WTC11 (cell line): ENCODE results near the gene SHQ1. TPM values are rescaled to one million over a fixed set of nuclear protein-coding genes. Genes with fewer than 3 reads are reported as not detected.

Experiments used
- ATAC-seq: fragments of 200-7000 bp; cut with Tn5 transposase; 2 replicates; pipeline ENCODE4 v1.10.0; 2021; ENCODE audit warnings: mild to moderate bottlenecking, moderate library complexity
- CTCF ChIA-PET: fragments of 300-600 bp; sonication (Branson Sonifier 250); formaldehyde crosslinking; loops from one replicate; lab custom pipeline; 2021; ENCODE audit warnings: antibody characterized with exemption; lab: Charles Lee
- POLR2A ChIA-PET: fragments of 350-600 bp; sonication (Branson Sonifier 250); formaldehyde crosslinking; loops from one replicate; lab custom pipeline; 2021; ENCODE audit warnings: antibody characterized with exemption; lab: Charles Lee
- DNase-seq: peaks from one replicate; pipeline ENCODE4 v3.0.0; 2021; ENCODE audit warnings: low spot score
- H3K27ac Mint-ChIP-seq: 2 replicates; pipeline ENCODE4 v1.8.0; 2021; ENCODE audit warnings: mixed read lengths
- H3K27me3 Mint-ChIP-seq: 2 replicates; pipeline ENCODE4 v1.8.0; 2021; ENCODE audit warnings: low read depth, mild to moderate bottlenecking, moderate library complexity, mixed read lengths
- H3K36me3 Mint-ChIP-seq: 2 replicates; pipeline ENCODE4 v1.8.0; 2021; ENCODE audit warnings: mixed read lengths
- H3K4me1 Mint-ChIP-seq: 2 replicates; pipeline ENCODE4 v1.8.0; 2022; ENCODE audit warnings: mixed read lengths
- H3K4me3 Mint-ChIP-seq: 2 replicates; pipeline ENCODE4 v1.8.0; 2021; ENCODE audit warnings: mild to moderate bottlenecking, moderate library complexity, mixed read lengths
- H3K9me3 Mint-ChIP-seq: 2 replicates; pipeline ENCODE4 v1.8.0; 2021; ENCODE audit warnings: mixed read lengths
- CBFB ChIP-seq: sonication (generic); formaldehyde crosslinking; IDR thresholded peaks from 2 replicates; pipeline ENCODE4 v1.8.1; 2022; ENCODE audit warnings: mild to moderate bottlenecking, low read depth, missing genetic modification reagents
- ELF4 ChIP-seq: sonication (generic); formaldehyde crosslinking; IDR thresholded peaks from 2 replicates; pipeline ENCODE4 v1.8.1; 2022; ENCODE audit warnings: low read depth, mild to moderate bottlenecking, moderate library complexity, missing genetic modification reagents
- GABPB1 ChIP-seq: sonication (generic); formaldehyde crosslinking; IDR thresholded peaks from 2 replicates; pipeline ENCODE4 v1.8.1; 2023; ENCODE audit warnings: mild to moderate bottlenecking, missing genetic modification reagents
- GTF2I ChIP-seq: fragments of 250-450 bp; sonication (Bioruptor Pico); conservative IDR thresholded peaks from 2 replicates; pipeline ENCODE4 v1.4.0; 2021; ENCODE audit warnings: mild to moderate bottlenecking
- HMGA2 ChIP-seq: fragments of 250-450 bp; sonication (Bioruptor Pico); IDR thresholded peaks from 2 replicates; pipeline ENCODE4 v1.4.0; 2021; ENCODE audit warnings: mild to moderate bottlenecking, moderate library complexity
- KAT7 ChIP-seq: sonication (generic); formaldehyde crosslinking; IDR thresholded peaks from 2 replicates; pipeline ENCODE4 v1.8.1; 2023; ENCODE audit warnings: missing genetic modification reagents, mild to moderate bottlenecking, borderline replicate concordance
- NFATC4 ChIP-seq: fragments of 250-450 bp; sonication (Bioruptor Pico); IDR thresholded peaks from 2 replicates; pipeline ENCODE4 v1.9.0; 2021; ENCODE audit warnings: mild to moderate bottlenecking
- OVOL2 ChIP-seq: fragments of 250-450 bp; sonication (Bioruptor Pico); IDR thresholded peaks from 2 replicates; pipeline ENCODE4 v1.9.0; 2021; ENCODE audit warnings: mild to moderate bottlenecking, borderline replicate concordance
- SMAD3 ChIP-seq: sonication (generic); formaldehyde crosslinking; IDR thresholded peaks from 2 replicates; pipeline ENCODE4 v1.8.0; 2022; ENCODE audit warnings: missing genetic modification reagents, mild to moderate bottlenecking, borderline replicate concordance
- SMAD4 ChIP-seq: sonication (generic); formaldehyde crosslinking; IDR thresholded peaks from 2 replicates; pipeline ENCODE4 v1.8.0; 2022; ENCODE audit warnings: mild to moderate bottlenecking, missing genetic modification reagents
- ZBTB21 ChIP-seq: sonication (generic); formaldehyde crosslinking; IDR thresholded peaks from 2 replicates; pipeline ENCODE4 v1.8.1; 2023; ENCODE audit warnings: mild to moderate bottlenecking, missing genetic modification reagents, borderline replicate concordance
- ZNF416 ChIP-seq: fragments of 250-450 bp; sonication (Bioruptor Pico); IDR thresholded peaks from 2 replicates; pipeline ENCODE4 v1.9.0; 2021; ENCODE audit warnings: mild to moderate bottlenecking, inconsistent platforms
- total RNA-seq: library from RNA; stranded (reverse); gene quantifications from 3 replicates; pipeline ENCODE4 v1.2.3, GENCODE V29; 2021
- TF ChIP-seq, protein P1 (sequence below): fragments of 200-600 bp; IDR thresholded peaks from 2 replicates; pipeline ENCODE4 v1.8.0; 2022; ENCODE audit warnings: antibody characterized with exemption
- TF ChIP-seq, protein P2 (sequence below): sonication (generic); formaldehyde crosslinking; IDR thresholded peaks from 2 replicates; pipeline ENCODE4 v1.8.1; 2022; ENCODE audit warnings: low read depth, missing genetic modification reagents, borderline replicate concordance
- TF ChIP-seq, protein P3 (sequence below): sonication (generic); formaldehyde crosslinking; IDR thresholded peaks from 2 replicates; pipeline ENCODE4 v1.8.0; 2022; ENCODE audit warnings: mild to moderate bottlenecking, missing genetic modification reagents
- TF ChIP-seq, protein P4 (sequence below): sonication (generic); formaldehyde crosslinking; IDR thresholded peaks from 2 replicates; pipeline ENCODE4 v1.8.0; 2022; ENCODE audit warnings: mild to moderate bottlenecking, missing genetic modification reagents
- TF ChIP-seq, protein P5 (sequence below): sonication (generic); formaldehyde crosslinking; IDR thresholded peaks from 2 replicates; pipeline ENCODE4 v1.8.1; 2023; ENCODE audit warnings: mild to moderate bottlenecking, missing genetic modification reagents
- TF ChIP-seq, protein P6 (sequence below): sonication (generic); formaldehyde crosslinking; conservative IDR thresholded peaks from 2 replicates; pipeline ENCODE4 v1.8.1; 2022; ENCODE audit warnings: mild to moderate bottlenecking, missing genetic modification reagents
- TF ChIP-seq, protein P7 (sequence below): sonication (generic); formaldehyde crosslinking; IDR thresholded peaks from 2 replicates; pipeline ENCODE4 v1.8.1; 2022; ENCODE audit warnings: missing genetic modification reagents, borderline replicate concordance
- TF ChIP-seq, protein P8 (sequence below): sonication (generic); formaldehyde crosslinking; IDR thresholded peaks from 2 replicates; pipeline ENCODE4 v1.8.1; 2023; ENCODE audit warnings: mild to moderate bottlenecking, missing genetic modification reagents, moderate library complexity

The SHQ1 gene
- total RNA-seq, 1 experiment from 2014 or later, result 29.1 TPM

DNA sequence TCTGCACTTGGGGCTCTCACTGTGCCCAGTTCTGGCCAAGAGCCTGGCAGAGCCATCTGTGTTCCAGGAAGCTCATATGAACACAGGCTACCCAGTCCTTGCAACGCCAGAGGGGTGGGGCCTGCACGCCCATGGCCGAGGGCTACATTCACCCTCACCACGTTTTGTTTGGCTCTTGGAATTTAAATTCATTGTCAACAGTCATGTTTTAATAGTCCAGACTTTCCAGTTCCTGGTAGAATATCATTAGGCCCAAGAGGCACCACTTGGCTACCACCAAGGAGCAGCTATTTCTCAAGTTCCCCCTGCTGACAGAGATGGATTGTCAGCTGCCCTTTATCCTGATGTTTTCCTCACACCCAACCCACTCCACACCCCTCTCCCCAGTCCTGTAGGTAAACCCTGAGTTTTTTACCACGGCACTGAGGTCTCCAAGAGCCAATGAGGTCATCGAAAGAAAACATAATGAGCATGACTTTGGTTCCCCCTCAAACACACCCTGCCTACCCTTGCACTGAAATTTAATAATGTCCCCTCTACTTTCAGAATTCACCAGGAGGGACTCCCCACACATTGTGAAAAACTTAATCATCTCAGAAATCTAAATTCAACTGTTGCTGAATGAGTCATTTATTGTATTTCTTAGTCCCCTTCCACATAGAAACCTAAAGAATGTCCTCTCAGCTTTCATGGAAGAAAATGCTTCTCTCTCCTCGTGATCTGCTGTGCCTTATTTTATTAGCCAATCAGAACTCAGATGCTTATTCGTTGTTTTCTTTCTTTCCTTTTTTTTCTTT, 125.1 kb downstream of the SHQ1 start:
- DNase-seq, result no peak
- CTCF ChIA-PET, result interaction anchor here (0.8 kb wide), 2 partner anchors 67 to 77 kb away, joined by 3 read pairs; no protein-coding TSS in a partner anchor
- Mint-ChIP-seq H3K27ac (no peak overlapping the region), H3K27me3 (no peaks in the 10 kb centered on the region), H3K9me3 (no peaks in the 10 kb centered on the region), H3K4me1 (peaks cover 34% of the 10 kb centered on the region), H3K36me3 (no peaks in the 10 kb centered on the region), H3K4me3 (no peak overlapping the region)
- TF ChIP-seq, protein P1, sequence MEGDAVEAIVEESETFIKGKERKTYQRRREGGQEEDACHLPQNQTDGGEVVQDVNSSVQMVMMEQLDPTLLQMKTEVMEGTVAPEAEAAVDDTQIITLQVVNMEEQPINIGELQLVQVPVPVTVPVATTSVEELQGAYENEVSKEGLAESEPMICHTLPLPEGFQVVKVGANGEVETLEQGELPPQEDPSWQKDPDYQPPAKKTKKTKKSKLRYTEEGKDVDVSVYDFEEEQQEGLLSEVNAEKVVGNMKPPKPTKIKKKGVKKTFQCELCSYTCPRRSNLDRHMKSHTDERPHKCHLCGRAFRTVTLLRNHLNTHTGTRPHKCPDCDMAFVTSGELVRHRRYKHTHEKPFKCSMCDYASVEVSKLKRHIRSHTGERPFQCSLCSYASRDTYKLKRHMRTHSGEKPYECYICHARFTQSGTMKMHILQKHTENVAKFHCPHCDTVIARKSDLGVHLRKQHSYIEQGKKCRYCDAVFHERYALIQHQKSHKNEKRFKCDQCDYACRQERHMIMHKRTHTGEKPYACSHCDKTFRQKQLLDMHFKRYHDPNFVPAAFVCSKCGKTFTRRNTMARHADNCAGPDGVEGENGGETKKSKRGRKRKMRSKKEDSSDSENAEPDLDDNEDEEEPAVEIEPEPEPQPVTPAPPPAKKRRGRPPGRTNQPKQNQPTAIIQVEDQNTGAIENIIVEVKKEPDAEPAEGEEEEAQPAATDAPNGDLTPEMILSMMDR, result no peak
- TF ChIP-seq ZBTB21 (CRISPR knock-in tag), result no peak
- TF ChIP-seq SMAD4, result no peak
- TF ChIP-seq ELF4 (CRISPR knock-in tag), result no peak
- TF ChIP-seq HMGA2 (CRISPR knock-in tag), result no peak
- TF ChIP-seq OVOL2 (CRISPR knock-in tag), result no peak
- TF ChIP-seq, protein P2, sequence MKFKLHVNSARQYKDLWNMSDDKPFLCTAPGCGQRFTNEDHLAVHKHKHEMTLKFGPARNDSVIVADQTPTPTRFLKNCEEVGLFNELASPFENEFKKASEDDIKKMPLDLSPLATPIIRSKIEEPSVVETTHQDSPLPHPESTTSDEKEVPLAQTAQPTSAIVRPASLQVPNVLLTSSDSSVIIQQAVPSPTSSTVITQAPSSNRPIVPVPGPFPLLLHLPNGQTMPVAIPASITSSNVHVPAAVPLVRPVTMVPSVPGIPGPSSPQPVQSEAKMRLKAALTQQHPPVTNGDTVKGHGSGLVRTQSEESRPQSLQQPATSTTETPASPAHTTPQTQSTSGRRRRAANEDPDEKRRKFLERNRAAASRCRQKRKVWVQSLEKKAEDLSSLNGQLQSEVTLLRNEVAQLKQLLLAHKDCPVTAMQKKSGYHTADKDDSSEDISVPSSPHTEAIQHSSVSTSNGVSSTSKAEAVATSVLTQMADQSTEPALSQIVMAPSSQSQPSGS (CRISPR knock-in tag), result no peak
- no peak for TF ChIP-seq KAT7
- TF ChIP-seq, protein P3, sequence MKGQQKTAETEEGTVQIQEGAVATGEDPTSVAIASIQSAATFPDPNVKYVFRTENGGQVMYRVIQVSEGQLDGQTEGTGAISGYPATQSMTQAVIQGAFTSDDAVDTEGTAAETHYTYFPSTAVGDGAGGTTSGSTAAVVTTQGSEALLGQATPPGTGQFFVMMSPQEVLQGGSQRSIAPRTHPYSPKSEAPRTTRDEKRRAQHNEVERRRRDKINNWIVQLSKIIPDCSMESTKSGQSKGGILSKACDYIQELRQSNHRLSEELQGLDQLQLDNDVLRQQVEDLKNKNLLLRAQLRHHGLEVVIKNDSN, result no peak
- no peak for TF ChIP-seq ZNF416 (CRISPR knock-in tag)
- TF ChIP-seq CBFB (CRISPR knock-in tag), result no peak
- no peak for ATAC-seq
- POLR2A ChIA-PET, result no interaction called here

DNA sequence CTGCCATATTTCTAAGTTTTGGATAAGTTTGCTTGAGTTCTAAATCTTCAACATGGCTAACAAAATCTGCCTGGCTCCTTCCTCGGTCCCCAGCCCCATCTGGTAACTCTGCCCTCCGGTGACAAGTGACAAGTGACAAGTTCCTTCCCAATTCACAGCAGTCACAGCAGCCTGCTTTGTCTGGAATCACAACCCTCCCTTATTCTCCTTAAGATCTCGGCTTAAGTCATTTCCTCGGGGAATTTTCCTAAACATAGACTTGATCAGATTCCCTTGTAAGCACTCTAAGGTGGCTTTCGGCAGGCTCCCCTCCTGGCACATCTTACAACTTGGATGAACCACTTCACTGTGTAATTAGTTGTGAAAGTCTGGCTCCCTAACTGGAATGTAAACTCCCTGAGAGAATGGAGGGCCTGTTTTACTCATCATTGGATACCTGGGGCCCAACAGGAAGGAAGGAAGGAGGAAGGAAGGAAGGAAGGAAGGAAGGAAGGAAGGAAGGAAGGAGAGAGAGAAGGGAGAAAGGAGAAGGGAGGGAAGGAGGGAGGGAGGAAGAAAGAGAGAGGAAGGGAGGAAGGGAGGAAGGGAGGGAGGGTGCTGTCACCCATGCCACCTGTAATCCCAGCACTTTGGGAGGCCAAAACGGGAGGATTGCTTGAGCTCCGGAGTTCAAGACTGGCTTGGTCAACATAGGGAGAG, 126.4 kb downstream of the SHQ1 start:
- ChIA-PET POLR2A (no interaction called here), CTCF (no interaction called here)
- H3K9me3 Mint-ChIP-seq, result peaks cover 9% of the 10 kb centered on the region
- H3K27ac Mint-ChIP-seq, result 0 out of 2 replicates have a peak overlapping the region, but pooled peaks have one; percentile 37
- DNase-seq, result no peak
- H3K4me1 Mint-ChIP-seq, result peaks cover 27% of the 10 kb centered on the region
- no peaks in the 10 kb centered on the region for H3K27me3 Mint-ChIP-seq
- ATAC-seq, result no peak
- no peak overlapping the region for H3K4me3 Mint-ChIP-seq
- H3K36me3 Mint-ChIP-seq, result peaks cover 6% of the 10 kb centered on the region
- TF ChIP-seq, protein P4, sequence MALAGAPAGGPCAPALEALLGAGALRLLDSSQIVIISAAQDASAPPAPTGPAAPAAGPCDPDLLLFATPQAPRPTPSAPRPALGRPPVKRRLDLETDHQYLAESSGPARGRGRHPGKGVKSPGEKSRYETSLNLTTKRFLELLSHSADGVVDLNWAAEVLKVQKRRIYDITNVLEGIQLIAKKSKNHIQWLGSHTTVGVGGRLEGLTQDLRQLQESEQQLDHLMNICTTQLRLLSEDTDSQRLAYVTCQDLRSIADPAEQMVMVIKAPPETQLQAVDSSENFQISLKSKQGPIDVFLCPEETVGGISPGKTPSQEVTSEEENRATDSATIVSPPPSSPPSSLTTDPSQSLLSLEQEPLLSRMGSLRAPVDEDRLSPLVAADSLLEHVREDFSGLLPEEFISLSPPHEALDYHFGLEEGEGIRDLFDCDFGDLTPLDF (CRISPR knock-in tag), result no peak
- TF ChIP-seq, protein P5, sequence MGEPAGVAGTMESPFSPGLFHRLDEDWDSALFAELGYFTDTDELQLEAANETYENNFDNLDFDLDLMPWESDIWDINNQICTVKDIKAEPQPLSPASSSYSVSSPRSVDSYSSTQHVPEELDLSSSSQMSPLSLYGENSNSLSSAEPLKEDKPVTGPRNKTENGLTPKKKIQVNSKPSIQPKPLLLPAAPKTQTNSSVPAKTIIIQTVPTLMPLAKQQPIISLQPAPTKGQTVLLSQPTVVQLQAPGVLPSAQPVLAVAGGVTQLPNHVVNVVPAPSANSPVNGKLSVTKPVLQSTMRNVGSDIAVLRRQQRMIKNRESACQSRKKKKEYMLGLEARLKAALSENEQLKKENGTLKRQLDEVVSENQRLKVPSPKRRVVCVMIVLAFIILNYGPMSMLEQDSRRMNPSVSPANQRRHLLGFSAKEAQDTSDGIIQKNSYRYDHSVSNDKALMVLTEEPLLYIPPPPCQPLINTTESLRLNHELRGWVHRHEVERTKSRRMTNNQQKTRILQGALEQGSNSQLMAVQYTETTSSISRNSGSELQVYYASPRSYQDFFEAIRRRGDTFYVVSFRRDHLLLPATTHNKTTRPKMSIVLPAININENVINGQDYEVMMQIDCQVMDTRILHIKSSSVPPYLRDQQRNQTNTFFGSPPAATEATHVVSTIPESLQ, result no peak
- TF ChIP-seq NFATC4, result no peak
- TF ChIP-seq, protein P6, sequence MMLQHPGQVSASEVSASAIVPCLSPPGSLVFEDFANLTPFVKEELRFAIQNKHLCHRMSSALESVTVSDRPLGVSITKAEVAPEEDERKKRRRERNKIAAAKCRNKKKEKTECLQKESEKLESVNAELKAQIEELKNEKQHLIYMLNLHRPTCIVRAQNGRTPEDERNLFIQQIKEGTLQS (CRISPR knock-in tag), result no peak
- TF ChIP-seq, protein P7, sequence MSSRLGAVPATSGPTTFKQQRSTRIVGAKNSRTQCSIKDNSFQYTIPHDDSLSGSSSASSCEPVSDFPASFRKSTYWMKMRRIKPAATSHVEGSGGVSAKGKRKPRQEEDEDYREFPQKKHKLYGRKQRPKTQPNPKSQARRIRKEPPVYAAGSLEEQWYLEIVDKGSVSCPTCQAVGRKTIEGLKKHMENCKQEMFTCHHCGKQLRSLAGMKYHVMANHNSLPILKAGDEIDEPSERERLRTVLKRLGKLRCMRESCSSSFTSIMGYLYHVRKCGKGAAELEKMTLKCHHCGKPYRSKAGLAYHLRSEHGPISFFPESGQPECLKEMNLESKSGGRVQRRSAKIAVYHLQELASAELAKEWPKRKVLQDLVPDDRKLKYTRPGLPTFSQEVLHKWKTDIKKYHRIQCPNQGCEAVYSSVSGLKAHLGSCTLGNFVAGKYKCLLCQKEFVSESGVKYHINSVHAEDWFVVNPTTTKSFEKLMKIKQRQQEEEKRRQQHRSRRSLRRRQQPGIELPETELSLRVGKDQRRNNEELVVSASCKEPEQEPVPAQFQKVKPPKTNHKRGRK (CRISPR knock-in tag), result no peak
- TF ChIP-seq GABPB1 (CRISPR knock-in tag), result no peak
- TF ChIP-seq, protein P8, sequence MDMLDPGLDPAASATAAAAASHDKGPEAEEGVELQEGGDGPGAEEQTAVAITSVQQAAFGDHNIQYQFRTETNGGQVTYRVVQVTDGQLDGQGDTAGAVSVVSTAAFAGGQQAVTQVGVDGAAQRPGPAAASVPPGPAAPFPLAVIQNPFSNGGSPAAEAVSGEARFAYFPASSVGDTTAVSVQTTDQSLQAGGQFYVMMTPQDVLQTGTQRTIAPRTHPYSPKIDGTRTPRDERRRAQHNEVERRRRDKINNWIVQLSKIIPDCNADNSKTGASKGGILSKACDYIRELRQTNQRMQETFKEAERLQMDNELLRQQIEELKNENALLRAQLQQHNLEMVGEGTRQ, result no peak
- TF ChIP-seq ELF4 (CRISPR knock-in tag), result no peak
- no peak for TF ChIP-seq SMAD3 (CRISPR knock-in tag)
- TF ChIP-seq GTF2I (CRISPR knock-in tag), result no peak
